Common myeloid progenitor, CD34-positive (primary cell): ENCODE data around the gene FUCA2.

Experiments
- CTCF ChIA-PET: fragments of 350-600 bp; sonication (Branson Sonifier 250); formaldehyde crosslinking; loops from one replicate; lab custom pipeline; 2021; ENCODE audit warnings: antibody characterized with exemption; lab: Charles Lee
- POLR2A ChIA-PET: fragments of 350-600 bp; sonication (Branson Sonifier 250); formaldehyde crosslinking; loops from one replicate; lab custom pipeline; 2021; ENCODE audit warnings: antibody characterized with exemption; lab: Charles Lee
- DNase-seq, 3 donors: peaks; one replicate each; pipeline versions ENCODE4 v3.0.0 to v3.0.0-alpha.2; 2013
- H3K27ac ChIP-seq, 2 experiments: 1 replicate in 1 of 2; 2 replicates in 1 of 2; pipeline ENCODE4 v1.7.0; 2013; ENCODE audit warnings: inconsistent platforms in 2 of 2, low read length in 2 of 2, mild to moderate bottlenecking in 2 of 2, low read depth in 1 of 2, moderate library complexity in 1 of 2; ENCODE audit not compliant: severe bottlenecking in 2 of 2, insufficient read depth in 1 of 2, poor library complexity in 1 of 2
- H3K27me3 ChIP-seq, 5 experiments: replicated peaks in 2 of 5; 1 replicate in 3 of 5; 2 replicates in 2 of 5; pipeline versions ENCODE4 v1.6.1 to v1.7.0; 2013; ENCODE audit warnings: low read length in 4 of 5, mild to moderate bottlenecking in 2 of 5, moderate library complexity in 2 of 5, inconsistent platforms in 1 of 5; ENCODE audit not compliant: insufficient read depth in 5 of 5, control insufficient read depth in 4 of 5
- H3K36me3 ChIP-seq, 4 experiments: 1 replicate in 2 of 4; 2 replicates in 2 of 4; pipeline versions ENCODE4 v1.6.1 to v1.7.0; 2013; ENCODE audit warnings: low read length in 3 of 4, control low read depth in 1 of 4, mild to moderate bottlenecking in 1 of 4; ENCODE audit not compliant: control insufficient read depth in 4 of 4, insufficient read depth in 4 of 4
- H3K4me1 ChIP-seq, 4 experiments: 1 replicate in 3 of 4; 2 replicates in 1 of 4; pipeline versions ENCODE4 v1.6.1 to v1.7.1; 2013; ENCODE audit warnings: low read length in 3 of 4, mild to moderate bottlenecking in 3 of 4, control low read depth in 1 of 4, inconsistent platforms in 1 of 4, moderate library complexity in 1 of 4; ENCODE audit not compliant: control insufficient read depth in 4 of 4, insufficient read depth in 4 of 4; ENCODE audit errors: control extremely low read depth in 1 of 4
- H3K4me3 ChIP-seq, 7 experiments: 1 replicate in 4 of 7; 2 replicates in 3 of 7; pipeline versions ENCODE4 v1.5.1 to v1.7.0; 2013; ENCODE audit warnings: mild to moderate bottlenecking in 7 of 7, low read length in 6 of 7, moderate library complexity in 6 of 7, inconsistent platforms in 2 of 7, low read depth in 2 of 7, control low read depth in 1 of 7; ENCODE audit not compliant: insufficient read depth in 4 of 7, control insufficient read depth in 1 of 7; ENCODE audit errors: extremely low read depth in 1 of 7
- H3K9me3 ChIP-seq, 5 experiments: 1 replicate in 4 of 5; 2 replicates in 1 of 5; pipeline versions ENCODE4 v1.6.1 to v1.7.1; 2013; ENCODE audit warnings: low read length in 4 of 5, mild to moderate bottlenecking in 2 of 5, inconsistent platforms in 1 of 5, low read depth in 1 of 5, moderate library complexity in 1 of 5; ENCODE audit not compliant: control insufficient read depth in 4 of 5, insufficient read depth in 2 of 5; ENCODE audit errors: control extremely low read depth in 1 of 5
- WGBS: methylation state at CpG from one replicate; pipeline ENCODE4 v1.1.5; 2013; ENCODE audit not compliant: insufficient coverage; 5-methylcytosine and 5-hydroxymethylcytosine counted together

The FUCA2 gene

GRCh38 chr6:143490244-143490643 is 21.3 kb downstream of the FUCA2 start:
- ChIA-PET CTCF (interaction anchor here (0.7 to 1.1 kb wide), 2 partner anchors 12 to 22 kb away, joined by 3 to 4 read pairs; partner anchors contain the start of gene FUCA2), POLR2A (no interaction called here)
- no peaks in the 10 kb centered on the region for H3K9me3 ChIP-seq
- WGBS = no CpG with 5 or more reads among the region's 1 CpG
- no peaks in the 10 kb centered on the region for H3K27me3 ChIP-seq
- H3K36me3 ChIP-seq = peaks cover 0 to 7% (median 3%) of the 10 kb centered on the region in 4 experiments
- no peaks in the 10 kb centered on the region for H3K4me1 ChIP-seq
- no peak overlapping the region for H3K27ac ChIP-seq
- H3K4me3 ChIP-seq = no peak overlapping the region
- no peak for DNase-seq

- Histone ChIP-seq H3K9me3 (no peaks in the 10 kb centered on the region), H3K4me3 (no peak overlapping the region), H3K27ac (no peak overlapping the region), H3K36me3 (peaks cover 0 to 6% (median 3%) of the 10 kb centered on the region in 4 experiments), H3K4me1 (no peaks in the 10 kb centered on the region), H3K27me3 (no peaks in the 10 kb centered on the region)
- DNase-seq = no peak
- POLR2A ChIA-PET = no interaction called here
- no CpG with 5 or more reads among the region's 3 CpGs for WGBS
- CTCF ChIA-PET = interaction anchor here (1.4 kb wide), 1 partner anchor 18 kb away, joined by 7 read pairs; no protein-coding TSS in a partner anchor
Observed at GRCh38 chr6:143486752-143487151, 24.8 kb downstream of the FUCA2 start.

GRCh38 chr6:143485967-143486366 is 25.6 kb downstream of the FUCA2 start:
- no peaks in the 10 kb centered on the region for H3K9me3 ChIP-seq
- peaks cover 0 to 6% (median 2%) of the 10 kb centered on the region in 4 experiments for H3K36me3 ChIP-seq
- no peak overlapping the region for H3K4me3 ChIP-seq
- no peaks in the 10 kb centered on the region for H3K27me3 ChIP-seq
- CTCF ChIA-PET = interaction anchor here (1.9 kb wide), 1 partner anchor 11 kb away, joined by 5 read pairs; no protein-coding TSS in a partner anchor
- no peaks in the 10 kb centered on the region for H3K4me1 ChIP-seq
- no peak for DNase-seq
- H3K27ac ChIP-seq = no peak overlapping the region
- POLR2A ChIA-PET = no interaction called here
- 100% methylated on average over 2 of the region's 2 CpGs for WGBS

GRCh38 chr6:143482593-143482992 is 28.9 kb downstream of the FUCA2 start:
- WGBS = no CpG with 5 or more reads among the region's 2 CpGs
- CTCF ChIA-PET = interaction anchor here (1.1 kb wide), 1 partner anchor 14 kb away, joined by 3 read pairs; no protein-coding TSS in a partner anchor

GRCh38 chr6:143478479-143479062 is 32.9 kb downstream of the FUCA2 start:
- no peak overlapping the region for H3K4me3 ChIP-seq
- H3K9me3 ChIP-seq = no peaks in the 10 kb centered on the region
- ChIA-PET CTCF (interaction anchor here (0.6 to 0.7 kb wide), 2 partner anchors 12 to 34 kb away, joined by 3 to 4 read pairs; no protein-coding TSS in a partner anchor), POLR2A (no interaction called here)
- H3K4me1 ChIP-seq = no peaks in the 10 kb centered on the region
- no CpG with 5 or more reads among the region's 3 CpGs for WGBS
- H3K27ac ChIP-seq = no peak overlapping the region
- peaks cover 4 to 23% (median 9%) of the 10 kb centered on the region in 4 experiments for H3K36me3 ChIP-seq
- no peak for DNase-seq
- no peaks in the 10 kb centered on the region for H3K27me3 ChIP-seq

More at GRCh38 chr6:143482593-143482992, 28.9 kb downstream of the FUCA2 start:
- peaks cover 0 to 9% (median 6%) of the 10 kb centered on the region in 4 experiments for H3K36me3 ChIP-seq
- no peaks in the 10 kb centered on the region for H3K9me3 ChIP-seq
- no peaks in the 10 kb centered on the region for H3K4me1 ChIP-seq
- POLR2A ChIA-PET = no interaction called here
- H3K27ac ChIP-seq = no peak overlapping the region
- H3K27me3 ChIP-seq = no peaks in the 10 kb centered on the region
- H3K4me3 ChIP-seq = no peak overlapping the region
- DNase-seq = no peak

- WGBS = 100% methylated on average over 1 of the region's 1 CpG
- Histone ChIP-seq H3K27me3 (no peaks in the 10 kb centered on the region), H3K4me1 (no peaks in the 10 kb centered on the region), H3K9me3 (no peaks in the 10 kb centered on the region), H3K4me3 (no peak overlapping the region), H3K27ac (no peak overlapping the region), H3K36me3 (peaks cover 6 to 41% (median 12%) of the 10 kb centered on the region in 4 experiments)
- no peak for DNase-seq
- ChIA-PET POLR2A (no interaction called here), CTCF (no interaction called here)
Observed at GRCh38 chr6:143476545-143476944, 35.0 kb downstream of the FUCA2 start.

GRCh38 chr6:143471822-143472221 is 39.7 kb downstream of the FUCA2 start:
- Histone ChIP-seq H3K4me3 (no peak overlapping the region), H3K4me1 (no peaks in the 10 kb centered on the region), H3K36me3 (peaks cover 8 to 39% (median 11%) of the 10 kb centered on the region in 4 experiments), H3K27me3 (no peaks in the 10 kb centered on the region), H3K27ac (no peak overlapping the region), H3K9me3 (no peaks in the 10 kb centered on the region)
- CTCF ChIA-PET = no interaction called here
- no peak for DNase-seq
- no CpG with 5 or more reads among the region's 1 CpG for WGBS
- POLR2A ChIA-PET = no interaction called here
